RPMI7951 (cell line): ENCODE data around the gene ANKK1. TPM values are rescaled to one million over a fixed set of nuclear protein-coding genes. Genes with fewer than 3 reads are reported as not detected.

Source experiments
- DNase-seq: peaks from one replicate; pipeline ENCODE4 v3.0.0-alpha.2; 2012; ENCODE audit warnings: low read depth
- total RNA-seq: library from RNA; depleted of rRNA; stranded (reverse); fragments of >200 nt; shearing (Covaris generic); gene quantifications from 2 replicates; pipeline ENCODE4 v1.2.3, GENCODE V29; 2014

The ANKK1 gene
- total RNA-seq, 1 experiment from 2014 or later: 0.24 TPM

DNA sequence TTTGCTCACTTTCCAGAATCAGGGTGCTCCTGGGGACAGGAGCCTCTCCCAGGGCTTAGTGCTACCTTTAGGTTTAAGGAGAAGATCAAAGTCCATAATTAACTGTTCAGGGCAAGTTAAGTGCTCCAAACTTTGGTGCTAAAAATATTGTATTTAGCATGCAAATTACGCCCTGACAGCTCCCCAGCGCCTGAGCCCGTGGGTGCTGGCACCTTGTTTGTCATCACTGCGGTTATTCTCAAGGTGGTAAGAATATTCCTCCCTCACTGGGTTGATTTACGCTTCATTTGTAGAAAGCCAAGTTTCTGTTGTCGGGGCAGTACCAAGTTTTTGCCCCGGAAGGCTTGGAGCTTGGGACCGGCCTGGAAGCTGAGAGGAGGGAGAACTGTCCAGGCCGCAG is 21.3 kb downstream of the ANKK1 start:
- no peak for DNase-seq

DNA sequence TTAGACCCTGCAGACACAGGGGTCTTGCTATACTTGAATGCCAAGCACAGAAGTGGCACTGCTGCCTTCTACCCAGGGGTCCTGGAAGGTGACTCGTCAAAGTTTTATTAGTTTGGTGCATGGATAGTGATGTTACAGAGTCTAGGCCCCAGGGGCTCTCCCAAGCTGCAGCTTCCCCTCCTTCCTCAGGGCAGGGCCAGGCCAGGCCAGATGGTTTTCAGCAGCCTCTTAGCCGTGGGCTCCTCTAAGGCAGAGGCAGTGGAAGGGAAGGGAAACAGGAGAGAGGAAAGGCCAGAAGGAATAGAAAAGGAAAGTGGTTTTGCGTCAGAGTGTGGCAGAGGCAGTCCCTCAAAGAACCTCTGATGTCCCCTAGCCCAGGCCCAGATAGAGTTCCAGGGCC is 21.9 kb downstream of the ANKK1 start:
- DNase-seq: peak; percentile 21

DNA sequence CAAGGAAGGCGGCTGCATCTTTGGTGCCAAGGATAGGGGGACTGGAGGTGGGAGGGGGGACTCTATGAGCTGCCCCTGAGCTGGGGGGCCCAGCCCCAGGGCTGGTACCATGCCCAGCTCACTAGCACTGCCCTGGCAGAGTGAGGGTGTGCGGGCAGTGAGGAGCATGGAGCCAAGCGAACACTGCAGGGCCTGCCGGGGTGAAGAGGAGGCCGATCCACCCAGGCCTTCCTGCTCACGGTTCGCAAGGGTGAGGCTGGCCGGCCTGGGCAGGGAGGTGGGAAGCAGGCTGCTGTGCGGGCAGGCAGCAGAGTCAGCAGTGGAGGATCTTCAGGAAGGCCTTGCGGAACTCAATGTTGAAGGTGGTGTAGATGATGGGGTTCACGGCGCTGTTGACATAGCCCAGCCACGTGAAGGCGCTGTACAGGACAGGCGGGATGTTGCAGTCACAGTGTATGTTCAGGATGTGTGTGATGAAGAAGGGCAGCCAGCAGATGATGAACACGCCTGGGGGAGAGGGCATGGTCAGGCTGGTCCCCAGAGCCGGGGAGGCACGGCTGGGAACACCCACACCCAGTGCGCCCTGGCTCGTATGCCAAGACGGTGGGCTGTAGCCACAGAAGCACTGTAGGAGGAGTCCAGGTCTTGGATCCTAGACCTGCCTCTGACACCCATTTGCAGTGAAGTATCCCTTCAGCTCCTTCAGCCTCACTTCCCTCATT is 23.0 kb downstream of the ANKK1 start:
- DNase-seq: no peak

DNA sequence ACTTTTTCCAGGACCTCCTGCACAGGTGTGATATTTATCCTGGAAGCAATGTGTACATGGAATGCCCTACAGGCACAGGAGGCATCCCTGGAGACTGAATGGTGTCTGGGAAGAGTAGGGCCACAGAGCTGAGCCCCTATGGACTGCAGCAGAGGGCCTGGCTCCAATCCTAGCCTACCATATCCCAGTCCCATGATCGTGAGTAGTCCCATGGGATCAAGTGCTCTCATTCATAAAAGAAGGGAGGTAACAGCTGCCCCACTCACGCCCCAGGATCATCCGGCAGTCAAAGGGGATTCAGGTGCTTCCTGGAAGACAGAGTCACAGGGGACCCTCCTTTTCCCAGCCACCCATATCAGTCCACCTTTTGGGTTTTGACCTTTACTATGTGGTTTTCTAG is 24.0 kb downstream of the ANKK1 start:
- DNase-seq: no peak

DNA sequence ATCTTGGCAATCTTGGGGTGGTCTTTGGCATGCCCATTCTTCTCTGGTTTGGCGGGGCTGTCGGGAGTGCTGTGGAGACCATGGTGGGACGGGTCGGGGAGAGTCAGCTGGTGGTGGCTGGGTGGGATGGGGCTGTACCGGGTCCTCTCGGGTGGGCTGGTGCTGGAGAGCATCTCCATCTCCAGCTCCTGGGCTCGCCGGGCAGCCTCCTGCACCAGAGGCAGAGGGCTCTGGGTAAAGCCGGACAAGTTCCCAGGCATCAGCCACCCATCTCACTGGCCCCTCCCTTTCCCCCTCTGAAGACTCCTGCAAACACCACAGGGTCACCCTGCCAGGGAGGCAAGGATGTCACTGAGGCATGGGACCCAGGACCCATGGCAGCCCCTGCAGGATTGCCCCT is 25.1 kb downstream of the ANKK1 start:
- no peak for DNase-seq

DNA sequence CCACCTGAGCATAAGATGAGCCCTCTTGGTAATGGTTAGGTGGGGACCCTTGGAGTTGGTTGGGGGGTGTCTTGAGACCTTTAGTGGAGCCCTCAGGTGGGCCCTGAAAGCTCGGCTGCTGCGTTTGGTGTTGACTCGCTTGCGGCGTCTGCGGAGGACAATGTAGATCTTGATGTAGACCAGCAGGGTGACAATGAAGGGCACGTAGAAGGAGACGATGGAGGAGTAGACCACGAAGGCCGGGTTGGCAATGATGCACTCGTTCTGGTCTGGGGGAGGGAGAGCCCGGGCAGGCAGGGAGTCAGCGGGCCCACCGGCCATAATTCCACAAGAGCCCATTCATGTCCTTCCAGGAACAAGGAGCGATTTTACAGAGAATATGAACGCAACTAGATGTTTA is 27.8 kb downstream of the ANKK1 start:
- no peak for DNase-seq

DNA sequence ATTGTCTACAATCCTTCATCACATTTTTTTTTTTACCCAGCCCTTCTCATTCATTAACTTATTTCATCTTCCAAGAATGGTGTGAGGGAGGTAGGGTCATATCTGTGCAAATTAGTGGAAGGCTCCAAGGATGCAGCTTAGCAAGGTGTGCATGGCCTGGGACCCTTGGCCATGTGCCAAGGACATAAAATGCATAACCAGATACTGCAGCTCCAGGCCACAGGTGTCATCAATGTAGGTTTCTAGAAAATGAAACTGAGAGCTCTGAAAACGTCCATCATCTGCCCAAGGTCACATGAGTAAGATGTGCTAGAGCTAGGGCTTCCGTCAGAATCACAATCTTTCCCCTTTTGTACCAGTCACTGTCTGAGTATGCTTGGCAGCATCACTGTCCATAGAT is 29.8 kb downstream of the ANKK1 start:
- no peak for DNase-seq

DNA sequence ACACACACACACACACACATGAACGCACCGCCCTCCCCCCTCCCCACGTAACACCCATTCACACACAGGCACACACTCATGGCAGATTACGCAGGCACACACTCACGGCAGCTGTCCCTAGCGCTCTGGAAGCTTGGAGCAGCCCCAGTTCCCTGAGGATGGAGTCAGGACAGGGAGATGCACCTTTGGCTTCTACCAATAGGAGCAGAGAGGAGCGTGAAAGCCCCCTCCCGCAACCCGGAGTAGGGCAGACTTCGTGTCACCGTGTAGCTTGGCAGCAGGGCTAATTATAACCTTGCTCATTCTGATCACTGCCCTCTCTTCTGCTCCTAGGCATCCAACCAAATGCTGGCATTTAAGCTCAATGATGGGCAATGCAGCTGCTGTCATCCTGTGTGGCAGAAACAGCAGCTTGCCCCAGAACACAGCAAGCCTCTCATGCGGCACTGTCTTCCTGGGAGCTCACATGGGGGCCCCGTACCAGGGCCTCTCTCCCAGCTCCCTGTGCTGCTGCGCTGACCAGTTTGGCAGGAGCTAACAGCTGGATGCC is 31.9 kb downstream of the ANKK1 start:
- no peak for DNase-seq

DNA sequence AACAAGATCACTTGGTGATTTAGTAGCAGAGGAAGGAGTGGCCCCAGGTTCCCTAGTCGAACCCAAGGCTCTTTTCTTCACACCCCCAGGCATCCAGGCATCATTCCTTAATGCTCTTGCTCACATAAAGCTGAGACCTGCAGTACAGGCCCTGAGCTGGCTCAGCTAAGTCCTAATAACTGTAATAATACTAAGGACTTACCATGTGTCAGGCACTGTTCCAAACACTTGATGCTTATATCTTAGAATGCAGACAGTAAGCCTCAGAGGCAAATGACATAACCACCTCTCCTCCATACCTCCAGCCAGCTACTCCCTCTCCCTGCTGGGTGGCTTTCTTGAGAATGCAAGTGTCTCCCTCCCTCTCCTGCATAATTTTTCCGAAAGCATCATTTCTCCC is 33.2 kb downstream of the ANKK1 start:
- DNase-seq: no peak

DNA sequence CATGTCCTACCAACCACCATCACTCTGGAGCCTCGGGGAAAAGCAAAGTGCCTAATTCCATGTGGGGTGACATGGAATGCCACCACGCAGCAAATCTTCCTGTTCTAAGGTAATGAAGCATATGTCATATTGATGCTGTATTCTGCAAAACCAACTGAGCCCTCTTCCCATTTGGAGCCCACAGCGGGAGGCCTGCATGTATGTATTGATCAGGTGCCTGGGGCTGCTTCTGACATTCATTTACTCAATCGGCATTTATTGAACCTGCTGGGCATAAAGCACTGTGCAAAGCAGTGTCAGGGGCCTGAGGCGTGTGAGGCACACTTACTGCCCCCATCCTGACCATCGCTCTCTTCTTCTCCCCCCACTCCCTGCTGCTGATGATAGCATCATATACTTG is 39.1 kb downstream of the ANKK1 start:
- DNase-seq: no peak

DNA sequence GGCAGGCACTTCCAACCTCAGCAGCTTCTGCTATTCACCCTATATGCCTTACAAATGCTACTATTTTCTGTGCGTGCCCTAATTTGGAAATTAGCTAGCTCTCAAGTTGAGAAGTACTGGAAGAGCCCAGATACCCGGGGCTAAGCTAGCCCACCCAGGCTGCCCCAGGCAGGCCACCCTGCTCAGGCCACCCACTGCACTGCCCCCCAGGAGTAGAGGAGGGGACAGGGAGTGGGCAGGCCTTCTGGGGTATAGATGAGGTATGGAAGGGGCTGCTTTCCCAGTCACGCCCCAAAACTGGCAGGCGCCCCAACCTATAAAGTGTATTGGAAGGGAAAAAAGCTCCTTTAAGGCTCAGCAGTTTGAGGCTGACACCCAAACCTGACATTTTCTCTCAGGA is 44.2 kb downstream of the ANKK1 start:
- DNase-seq: no peak

DNA sequence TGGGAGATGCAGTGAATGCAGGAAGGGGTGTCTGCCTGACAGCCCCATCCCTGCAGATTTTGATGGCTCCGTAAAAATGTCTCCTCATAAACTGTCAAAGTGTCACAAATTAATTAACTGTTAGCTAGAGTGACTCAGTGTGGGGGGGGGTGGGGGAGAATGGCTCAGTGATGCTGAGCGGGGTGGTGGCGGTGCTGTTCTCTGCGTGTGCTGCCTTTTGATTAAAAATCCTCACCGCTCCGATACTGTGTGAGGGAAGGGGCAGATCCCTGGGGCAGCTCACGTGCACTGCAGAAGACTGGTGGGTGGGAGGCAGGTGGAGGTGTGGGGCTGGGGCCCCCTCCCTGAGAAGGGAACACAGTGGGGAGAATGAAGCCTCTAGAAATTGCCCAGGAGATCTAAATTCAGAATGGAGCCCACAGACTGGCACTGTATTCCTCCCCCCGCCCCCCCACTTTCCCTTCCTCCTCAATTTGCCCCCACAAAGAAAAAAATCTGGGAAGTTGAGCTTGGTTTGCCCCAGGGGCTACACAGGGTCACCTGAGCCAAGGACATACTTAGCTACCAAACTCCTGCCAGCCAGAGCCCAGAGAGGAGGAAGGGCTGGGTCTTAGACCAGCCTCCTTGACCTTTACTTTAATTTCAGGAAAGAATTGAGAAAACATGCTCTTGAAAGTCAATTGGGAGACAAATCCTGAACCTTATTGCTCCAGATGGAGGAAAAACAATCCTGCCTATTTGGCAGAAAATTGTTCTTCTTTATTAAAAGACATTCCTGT is 47.8 kb downstream of the ANKK1 start:
- DNase-seq: no peak

DNA sequence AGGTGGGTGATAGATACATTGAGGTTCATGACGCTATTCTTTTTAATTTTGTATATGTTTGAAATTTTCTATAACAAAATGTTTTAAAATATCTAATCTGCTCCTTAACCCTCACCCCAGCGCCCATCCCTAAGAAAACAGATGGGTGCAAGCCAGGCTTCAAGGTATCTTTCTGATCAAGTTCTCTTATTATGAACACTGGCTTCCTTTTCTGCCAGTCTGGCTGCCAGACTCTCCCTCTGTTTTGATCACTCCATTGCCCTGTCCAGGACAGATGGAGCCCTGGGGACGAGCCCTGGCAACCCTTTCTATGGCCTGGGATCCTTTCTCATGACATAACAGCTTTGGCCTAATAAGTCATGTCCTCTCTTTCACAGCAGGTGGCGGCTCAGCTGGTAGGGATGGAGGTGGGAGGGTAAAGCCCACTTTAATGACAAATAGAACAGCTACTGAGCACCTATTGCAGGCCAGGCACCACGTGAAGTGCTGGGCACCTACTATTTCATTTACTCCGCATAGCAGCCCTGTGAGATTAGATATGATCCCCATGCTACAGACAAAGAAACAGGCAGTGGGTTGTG is 49.2 kb downstream of the ANKK1 start:
- DNase-seq: no peak

DNA sequence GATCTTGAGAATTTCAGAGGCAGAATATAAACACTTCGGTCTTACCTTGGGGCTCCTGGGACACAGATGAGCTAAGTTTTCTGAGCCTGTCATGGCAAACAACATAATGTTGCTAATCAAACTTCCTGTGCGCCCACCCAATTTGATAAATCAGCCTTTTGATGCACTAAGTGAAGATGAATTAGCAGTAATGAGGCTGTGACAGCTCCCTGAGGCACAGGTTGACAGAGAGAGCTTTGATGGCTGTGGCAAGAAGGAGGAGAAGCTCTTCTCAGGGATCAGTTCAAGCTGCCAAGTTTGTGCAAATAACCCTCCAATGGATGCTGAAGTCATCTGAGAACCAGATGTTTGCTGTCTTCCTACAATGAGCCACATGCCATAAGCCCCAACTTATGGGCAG is 53.2 kb downstream of the ANKK1 start:
- DNase-seq: peak; percentile 49

DNA sequence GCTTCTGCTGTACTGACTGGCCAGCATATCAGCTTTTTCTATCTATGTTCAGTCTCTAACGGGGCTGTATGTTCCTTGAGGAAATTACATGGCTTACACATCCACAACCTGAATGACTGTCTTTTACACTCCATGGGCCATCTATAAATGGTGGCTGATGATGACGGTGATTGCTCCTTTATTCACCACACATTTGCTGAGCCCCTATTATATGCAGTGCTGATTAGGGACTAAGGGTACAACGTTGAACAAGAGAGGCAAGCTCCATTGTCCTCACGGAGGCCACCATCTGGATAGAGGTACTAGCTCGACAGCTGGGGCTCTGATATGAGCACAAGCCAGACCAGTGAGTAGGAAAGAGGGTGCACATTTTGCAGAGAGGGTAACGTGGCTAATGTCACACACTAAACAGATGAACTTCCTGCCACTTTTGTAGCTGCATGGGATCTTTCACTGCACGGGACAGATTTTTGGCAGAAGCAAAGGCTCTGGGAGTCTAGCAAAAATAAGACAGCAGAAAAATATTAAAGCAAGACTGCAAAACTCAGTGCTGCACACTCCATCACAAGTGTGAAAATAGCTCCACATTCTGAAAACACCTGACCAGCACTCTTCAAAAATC is 57.0 kb downstream of the ANKK1 start:
- no peak for DNase-seq

DNA sequence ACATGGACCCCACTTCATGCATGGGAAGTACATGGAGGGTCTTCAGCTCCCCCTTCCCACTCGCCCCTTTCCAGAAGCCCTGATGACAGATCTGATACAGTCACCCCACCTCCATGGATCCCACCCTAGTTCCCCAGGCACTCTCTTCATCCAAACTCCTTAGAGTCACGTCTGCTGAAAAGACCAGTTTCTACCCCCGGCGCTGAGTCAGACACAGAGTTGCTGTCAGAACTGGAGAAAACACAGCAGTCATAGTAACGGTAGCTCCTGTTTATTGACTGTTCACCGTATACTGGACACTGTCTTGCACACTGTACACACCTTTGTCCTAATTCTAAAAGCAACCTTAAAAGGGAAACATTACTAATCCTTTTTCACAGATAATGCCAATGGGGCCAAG is 58.5 kb downstream of the ANKK1 start:
- peak; percentile 77 for DNase-seq

DNA sequence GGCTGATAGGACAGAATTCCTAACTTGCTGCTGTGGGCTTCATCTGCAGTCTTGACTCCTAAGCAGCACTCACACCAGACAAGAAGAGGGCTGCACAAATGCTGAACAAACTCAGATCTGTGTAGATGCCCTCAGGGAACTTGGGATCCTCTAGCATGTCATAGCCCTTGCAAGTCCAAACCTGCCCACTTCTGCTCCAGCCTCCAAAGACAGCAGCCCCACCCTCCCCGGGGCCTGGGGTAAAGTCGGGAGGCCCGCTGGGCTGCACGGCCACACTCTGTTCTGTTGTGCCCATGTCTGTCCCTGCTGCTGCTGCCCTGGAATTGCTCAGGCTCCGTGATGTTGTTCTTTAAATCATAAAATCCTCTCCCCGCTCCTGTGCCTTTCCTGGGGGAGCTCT is 59.4 kb downstream of the ANKK1 start:
- peak; percentile 88 for DNase-seq

DNA sequence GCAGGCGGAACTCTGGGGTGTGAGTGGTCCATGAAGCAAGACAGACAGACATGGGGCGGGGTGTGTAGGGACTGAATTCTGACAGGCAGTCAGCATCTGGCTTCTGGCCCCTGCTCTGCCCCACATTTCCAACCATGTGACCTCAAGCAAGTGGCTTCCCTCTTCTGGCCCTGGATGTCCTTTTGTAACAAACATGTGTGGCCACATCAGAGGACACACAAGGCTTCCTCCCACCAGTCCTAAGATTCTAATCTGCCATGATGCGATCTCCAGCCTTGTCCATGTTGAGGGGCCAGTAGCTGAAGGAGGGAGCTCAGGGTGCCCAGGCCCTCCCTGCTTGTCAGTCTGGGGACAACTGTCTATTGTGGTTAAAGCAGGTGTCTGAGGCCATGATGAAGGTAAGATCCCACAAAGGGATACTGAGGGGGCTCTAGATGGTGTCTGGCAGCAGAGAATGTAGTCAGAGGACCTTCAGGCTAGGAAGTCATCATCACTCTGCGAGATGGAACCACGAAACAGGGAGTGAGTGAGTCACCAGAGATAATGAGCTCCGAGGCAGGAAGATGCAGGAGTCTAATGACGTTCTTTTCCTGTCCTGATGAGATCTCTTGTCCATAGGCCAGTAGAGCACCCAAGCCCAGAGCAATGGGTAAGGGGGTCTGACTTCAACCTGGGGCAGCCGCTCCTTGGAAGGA is 60.2 kb downstream of the ANKK1 start:
- peak; percentile 99 for DNase-seq

DNA sequence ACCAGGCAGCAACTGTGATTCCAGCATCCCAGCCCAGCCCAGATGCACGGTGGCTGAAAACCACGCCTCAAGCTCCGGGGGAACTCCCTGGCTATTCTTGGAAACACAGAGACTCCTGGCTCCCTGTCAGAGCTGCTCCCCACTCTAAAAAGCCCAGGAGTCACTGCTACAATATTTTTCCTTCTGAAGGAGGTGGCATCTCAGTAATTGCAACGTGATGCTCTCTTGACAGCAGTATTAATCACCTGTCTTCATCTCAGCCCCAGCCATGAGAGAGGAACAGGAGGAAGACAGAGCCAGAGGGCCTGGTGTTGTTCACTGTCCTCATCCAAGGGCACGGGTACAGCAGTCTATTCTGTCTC is 60.7 kb downstream of the ANKK1 start:
- DNase-seq: no peak

DNA sequence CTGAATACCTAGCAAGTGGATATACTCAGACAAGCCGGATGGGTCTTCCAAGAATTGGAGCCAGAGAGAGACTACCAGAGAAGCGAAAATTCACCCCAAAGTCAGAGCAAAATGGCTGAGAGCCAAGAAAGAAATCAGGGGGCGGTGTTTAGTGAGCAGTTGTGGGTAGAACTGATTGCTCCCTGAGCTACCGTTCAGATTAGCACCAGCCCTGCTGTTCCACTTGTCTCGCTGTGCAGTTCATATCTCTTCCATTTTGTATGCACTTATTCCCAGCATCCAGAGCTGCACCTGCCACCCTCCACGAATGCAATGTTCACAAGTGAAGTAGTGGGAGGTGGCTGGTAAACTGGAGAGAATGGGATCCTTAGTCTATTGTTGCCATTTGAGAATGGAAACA is 62.2 kb downstream of the ANKK1 start:
- DNase-seq: no peak
